C1 segment of cervical spinal cord (tissue), 14 donors: ENCODE data around the gene CORO6.

Experiments
- DNase-seq, 14 donors: peaks; one replicate each; lab custom pipeline; 2025; lab: John Stamatoyannopoulos, UW

Gene CORO6

DNA sequence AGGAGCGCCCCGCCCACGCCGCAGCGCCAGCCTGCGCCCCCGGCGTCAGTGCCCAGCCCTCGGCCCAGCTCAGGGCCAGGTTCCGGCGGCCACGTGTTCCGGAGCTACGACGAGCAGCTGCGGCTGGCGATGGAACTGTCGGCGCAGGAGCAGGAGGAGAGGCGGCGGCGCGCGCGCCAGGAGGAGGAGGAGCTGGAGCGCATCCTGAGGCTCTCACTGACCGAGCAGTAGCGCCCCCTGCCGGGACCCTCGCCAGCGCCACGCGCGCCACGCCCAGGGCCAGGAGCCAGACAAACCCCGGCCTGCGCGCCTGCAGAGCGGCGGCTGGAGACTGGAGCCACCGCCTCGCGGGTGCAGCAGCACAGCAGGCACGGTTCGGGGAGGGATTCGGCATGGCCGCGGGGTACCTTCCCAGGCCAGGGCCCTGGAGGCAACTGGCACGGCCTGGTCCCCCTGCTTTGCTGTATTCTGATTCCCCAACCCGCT is 9.3 kb downstream of the CORO6 start:
- peak in 13 of 14 donors; percentile 51 to 95 (median 82) for DNase-seq

DNA sequence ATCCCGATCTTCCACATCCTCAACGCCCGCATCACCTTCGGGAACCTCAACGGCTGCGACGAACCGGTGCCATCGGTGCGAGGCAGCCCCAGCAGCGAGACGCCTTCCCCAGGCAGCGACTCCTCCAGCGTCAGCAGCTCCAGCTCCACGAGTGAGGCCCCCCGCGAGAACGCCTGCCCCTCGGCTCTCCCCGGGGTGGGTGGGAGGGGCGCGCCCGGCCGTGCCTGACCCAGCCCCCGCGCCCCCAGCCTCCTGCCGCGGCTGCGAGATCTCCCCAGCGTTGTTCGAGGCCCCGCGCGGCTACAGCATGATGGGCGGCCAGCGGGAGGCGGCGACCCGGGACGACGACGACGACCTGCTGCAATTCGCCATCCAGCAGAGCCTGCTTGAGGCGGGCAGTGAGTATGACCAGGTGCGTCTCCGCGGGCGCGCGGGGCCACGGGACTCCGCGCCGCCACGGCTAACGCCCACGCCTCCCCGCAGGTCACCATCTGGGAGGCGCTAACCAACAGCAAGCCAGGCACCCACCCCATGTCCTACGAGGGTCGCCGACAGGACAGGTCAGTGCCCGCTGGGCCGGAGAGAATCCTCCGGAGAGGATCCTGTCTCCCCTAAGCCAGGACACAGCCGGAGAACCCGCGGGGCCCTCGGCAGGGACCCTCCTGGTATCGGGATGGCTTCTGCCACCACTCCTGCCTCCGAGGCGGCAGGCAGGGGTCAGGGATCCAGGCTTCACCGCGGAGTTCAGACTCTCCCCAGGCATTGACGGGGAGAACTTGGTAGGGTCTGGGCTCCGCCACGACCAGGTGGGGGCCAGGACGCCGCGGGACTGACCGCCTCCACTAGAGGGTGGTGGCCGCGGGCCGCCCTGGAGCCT is 10.1 kb downstream of the CORO6 start:
- DNase-seq = no peak

DNA sequence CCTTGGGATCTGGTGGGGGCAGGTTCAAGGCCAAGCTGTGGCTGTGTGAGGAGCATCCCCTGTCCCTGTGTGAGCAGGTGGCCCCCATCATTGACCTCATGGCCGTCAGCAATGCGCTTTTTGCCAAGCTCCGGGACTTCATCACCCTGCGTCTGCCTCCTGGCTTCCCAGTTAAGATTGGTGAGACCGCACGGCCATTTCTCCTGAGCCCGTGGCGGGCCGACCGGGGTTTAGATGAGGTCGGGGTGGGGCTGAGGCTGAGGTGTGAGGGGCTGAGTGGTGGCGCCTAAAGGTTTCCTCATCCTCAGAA is 10.7 kb downstream of the CORO6 start:
- no peak for DNase-seq

DNA sequence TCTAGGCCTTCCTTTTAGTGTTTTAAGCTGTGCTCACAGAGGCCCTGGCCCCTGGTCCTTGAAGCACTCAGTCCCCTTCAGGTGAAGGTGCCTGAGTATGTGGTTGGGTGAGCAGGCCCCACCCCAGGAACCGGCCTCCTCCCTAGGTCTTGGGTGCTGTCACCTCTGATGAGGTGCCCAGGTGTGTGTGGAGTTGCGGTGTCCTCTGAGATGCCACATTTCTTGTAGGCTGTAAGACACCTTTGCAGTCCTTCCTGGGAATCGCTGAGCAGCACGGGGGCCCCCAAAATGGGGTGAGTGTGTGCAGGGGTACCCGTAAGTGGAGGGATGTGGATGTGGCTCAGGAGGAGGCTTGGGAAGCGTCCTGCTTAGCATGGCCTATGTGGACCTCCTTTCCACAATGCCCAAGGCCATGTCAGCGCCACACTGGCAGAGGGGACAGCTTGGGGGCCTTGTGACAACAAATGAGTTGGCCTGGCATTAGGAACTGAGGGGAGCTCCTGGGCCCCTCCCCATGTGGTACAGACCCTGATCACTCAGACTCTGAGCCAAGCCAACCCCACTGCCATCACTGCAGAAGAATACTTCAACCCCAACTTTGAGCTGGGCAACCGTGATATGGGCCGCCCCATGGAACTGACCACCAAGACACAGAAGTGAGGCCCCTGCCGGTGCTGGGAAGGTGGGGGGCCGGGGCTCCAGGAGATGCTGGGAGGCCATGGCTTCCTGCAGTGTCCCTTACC is 11.2 kb downstream of the CORO6 start:
- no peak for DNase-seq

DNA sequence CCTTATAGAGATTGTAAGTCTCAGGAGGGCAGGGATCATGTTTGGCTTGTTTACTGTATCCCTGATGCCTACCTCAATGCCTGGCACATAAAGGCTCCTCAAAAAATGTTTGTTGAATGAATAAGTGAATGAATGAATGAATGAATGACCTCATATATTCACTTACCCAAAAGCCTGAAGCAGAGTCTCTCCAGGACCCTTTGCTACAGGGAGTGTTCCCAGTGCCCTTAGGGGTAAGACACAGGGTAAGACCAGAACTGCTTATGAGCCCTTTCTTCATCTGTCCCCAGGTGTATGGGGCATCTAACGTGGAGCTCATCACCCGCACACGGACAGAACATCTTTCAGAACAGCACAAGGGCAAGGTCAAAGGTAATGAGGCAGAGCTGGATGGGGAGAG is 12.3 kb downstream of the CORO6 start:
- no peak for DNase-seq

DNA sequence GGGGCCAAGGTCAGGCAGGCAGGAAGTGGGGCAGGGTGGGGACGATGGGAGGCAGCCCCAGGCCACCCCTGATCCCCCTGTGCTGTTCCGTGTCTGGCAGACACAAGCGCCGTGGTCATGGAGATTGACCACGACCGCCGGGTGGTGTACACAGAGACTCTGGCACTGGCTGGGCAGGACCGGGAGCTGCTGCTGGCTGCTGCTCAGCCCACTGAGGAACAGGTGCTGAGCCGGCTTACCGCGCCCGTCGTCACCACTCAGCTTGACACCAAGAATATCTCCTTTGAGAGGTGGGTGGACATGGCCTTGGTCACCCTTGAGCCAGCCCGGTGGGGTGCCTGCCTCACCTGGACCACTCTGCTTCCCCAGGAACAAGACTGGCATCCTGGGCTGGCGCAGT is 13.7 kb downstream of the CORO6 start:
- DNase-seq = no peak

DNA sequence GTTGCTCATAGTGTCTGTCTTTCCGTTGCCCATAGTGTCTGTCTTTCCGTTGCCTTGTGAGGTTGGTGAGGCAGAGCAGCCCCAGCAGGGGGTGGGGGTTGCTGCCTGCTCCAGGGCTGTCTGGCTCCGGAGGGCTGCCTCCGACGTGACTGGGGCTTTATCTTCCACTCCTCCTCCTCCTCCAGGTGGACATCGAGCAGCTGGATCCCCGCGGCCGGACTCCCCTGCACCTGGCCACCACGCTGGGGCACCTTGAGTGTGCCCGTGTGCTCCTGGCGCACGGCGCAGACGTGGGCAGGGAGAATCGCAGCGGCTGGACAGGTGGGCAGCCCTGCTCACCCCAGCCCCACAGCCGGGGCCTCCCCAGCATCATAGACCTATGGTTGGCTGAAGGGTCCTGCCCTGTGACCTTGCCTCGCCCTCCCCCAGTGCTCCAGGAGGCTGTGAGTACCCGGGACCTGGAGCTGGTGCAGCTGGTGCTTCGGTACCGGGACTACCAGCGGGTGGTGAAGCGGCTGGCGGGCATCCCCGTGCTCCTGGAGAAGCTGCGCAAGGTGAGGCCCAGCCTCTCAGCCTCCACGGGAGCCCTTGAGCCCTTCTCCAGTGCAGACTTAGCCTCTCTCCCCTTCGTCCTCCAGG is 15.0 kb downstream of the CORO6 start:
- DNase-seq = no peak

DNA sequence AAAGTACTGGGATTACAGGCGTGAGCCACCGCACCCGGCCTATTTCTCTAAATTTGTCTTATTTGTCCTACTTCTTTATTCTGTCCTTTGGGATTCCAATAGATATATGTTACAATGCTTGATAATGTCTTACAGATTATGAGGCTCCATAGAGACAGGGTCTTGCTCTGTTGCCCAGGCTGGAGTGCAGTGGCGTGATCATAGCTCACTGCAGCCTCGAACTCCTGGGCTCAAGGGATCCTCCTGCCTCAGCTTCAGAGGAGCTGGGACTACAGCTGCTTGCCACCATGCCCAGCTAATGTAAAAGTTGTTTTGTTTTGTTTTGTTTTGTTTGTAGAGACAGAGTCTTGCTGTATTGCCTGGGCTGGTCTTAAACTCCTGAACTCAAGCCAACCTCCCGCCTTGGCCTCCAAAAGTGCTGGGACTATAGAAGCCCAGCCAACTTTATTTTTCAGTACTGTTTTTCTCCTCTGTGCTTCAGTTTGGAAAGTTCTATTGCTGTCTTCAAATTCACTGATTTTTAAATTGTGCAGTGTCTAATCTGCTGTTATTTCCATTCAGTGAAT is 19.5 kb downstream of the CORO6 start:
- no peak for DNase-seq

DNA sequence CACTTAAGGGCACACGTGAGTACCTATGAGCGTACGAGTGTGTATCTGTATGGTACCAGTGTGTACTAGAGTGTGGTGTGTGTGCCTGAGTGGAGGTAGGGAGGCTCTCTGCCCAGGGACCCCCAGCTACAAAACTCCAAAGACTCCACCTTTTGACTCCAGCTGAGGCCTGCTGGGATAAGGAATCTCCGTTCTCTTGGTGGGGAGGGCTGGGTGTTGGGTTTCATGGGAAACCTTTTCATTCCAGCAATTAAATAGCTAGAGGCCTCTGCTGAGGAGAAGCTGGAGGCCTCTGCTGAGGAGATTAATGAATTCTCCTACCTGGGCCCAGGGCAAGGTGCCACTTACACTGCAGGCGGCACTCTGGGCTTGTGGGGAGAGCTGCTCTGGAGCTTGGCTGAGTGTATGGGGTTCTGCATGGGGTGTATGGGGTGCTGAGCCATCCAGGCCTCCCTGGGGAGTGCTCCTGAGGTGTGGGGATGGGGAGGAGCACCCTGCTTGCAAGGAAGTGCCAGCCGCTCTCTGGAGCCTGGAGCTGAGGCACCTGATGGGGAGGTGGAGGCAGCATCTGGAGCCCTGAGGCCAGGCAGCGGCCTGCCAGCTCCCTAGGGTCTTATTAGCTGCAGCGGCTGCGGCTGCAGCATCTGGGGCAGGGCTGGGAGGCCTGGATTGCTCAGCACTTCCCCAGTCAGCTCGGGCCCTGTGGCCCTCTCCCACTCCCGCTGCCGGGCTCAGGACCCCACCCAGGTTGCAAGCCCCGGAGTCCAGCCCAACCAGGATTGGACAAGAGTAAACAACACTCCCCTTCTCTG is 25.1 kb downstream of the CORO6 start:
- peak in 1 of 14 donors; percentile 13 for DNase-seq

DNA sequence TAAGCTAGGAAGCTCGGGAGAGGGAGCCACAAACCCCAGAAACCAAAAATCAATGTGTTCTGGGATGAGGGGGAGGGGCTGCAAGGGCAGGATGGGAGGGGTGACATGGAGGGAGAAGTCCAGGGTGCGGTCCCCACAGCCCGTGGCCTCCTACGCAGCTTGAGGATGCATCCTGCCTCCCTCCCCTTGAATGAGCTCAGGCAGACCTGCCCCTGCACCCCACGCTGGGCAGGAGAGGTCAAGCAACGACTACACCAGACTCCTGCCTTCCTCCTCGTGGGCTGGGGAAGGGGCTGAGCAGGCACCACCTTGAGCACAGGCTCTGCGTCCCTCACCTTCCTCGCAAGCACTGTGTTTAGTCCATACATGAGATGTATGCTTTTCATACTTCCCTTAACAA is 25.9 kb downstream of the CORO6 start:
- no peak for DNase-seq

DNA sequence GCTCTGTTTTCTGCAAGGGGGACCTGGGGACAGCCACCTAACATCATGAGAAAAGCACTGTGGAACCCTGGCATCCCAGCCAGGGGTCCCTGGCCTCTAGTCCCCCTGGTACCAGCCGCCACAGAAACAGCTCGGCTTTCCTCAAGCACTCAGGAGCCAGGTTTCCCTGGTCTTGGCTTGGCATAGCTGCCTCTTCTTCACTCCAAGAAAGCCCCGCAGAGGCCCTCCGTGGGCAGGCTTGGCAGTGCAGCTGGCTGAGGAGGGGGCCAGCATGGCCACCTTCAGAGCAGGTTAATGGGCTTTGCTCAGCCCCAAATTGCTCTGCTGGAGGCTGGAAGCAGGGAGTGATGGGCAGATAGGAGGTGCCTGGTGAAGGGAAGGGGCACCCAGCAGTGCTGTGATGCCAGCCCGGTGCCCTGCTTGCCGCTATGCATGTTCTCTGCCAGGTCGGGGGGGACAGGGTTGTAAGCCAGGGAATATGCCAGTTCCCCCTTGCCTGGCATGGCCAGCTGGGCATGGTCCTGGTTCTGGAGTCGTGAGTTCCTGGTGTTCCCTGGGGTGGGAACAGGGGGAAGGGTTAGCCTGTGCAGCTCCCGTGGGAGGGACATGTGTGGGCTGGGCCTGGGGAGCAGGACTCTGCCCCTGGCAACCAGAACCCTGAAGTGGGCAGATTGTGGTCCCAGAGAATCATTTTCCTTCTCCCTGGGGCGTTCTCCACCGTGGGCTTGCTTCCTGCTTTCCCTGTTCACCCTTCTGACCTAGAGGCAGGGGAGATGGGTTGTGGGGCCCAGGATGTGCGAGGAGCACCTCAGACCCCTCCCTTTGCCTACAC is 26.6 kb downstream of the CORO6 start:
- peak in 1 of 14 donors; percentile 32 for DNase-seq

DNA sequence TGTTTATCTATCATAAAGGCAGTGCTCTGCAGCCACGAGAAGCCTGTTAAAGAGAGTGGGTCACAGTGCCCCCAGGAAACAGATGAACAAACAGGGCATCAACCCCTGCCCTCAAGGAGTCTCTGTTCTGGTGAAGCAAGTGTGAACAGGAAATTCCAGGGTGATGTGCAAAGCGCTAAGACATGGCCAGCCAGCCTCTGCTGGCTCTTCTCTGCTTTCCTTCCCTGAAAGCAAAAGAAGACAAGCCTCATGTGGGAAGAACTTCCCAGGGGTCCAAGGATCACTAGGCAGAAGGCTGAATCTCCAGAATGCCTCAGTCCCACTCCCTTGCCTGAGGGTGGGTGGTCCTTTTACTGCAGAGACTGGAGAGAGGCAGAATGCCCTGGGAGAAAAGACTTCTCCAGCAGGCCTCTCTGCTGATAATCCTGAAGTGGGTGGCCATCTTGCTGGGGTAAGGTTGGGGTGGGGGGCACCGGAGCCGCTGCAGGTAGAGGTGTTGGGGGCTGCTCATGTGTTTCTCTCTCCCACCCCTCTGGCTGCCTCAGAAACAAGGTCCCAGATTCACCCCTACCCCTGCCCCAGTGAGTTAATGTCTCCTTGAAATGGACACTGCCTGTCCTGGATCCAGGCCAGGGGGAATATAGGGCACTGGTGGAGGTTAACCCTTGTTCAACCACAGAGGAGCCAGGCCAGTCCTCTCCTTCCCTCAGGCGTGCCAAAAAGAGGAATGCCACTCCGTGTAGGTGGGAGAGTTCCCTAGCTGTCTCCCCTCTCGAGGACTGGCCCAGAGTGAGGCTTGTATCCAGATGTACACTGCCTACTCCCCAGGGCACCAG is 27.4 kb downstream of the CORO6 start:
- DNase-seq = peak in 1 of 14 donors; percentile 37

DNA sequence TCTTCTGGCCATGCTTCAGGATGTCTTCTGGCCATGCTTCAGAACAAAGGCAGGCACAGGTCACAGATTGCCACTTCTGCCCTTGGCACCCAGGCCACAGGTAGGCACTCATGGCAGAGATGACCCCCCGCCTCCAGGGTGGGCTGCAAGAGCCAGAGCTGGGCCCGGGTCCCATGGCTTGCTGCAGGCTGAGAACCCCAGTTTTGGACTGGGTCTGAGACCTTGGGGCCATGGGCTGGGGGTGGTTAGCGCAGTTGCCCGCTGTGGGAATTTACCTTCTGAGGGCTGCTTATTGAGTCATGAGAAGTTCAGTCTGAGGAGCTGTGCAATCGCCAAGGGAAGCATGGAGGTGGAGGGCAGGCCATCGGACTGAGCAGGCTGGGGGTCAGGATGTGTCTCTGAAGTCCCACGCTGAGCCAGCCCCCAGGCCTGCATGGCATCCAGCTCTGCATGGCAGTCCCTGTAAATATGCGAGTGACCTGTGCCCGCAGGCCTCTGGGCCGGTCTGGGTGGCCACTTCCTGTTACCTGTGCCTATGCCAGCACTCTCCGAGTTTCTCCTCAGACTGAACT is 28.1 kb downstream of the CORO6 start:
- no peak for DNase-seq

DNA sequence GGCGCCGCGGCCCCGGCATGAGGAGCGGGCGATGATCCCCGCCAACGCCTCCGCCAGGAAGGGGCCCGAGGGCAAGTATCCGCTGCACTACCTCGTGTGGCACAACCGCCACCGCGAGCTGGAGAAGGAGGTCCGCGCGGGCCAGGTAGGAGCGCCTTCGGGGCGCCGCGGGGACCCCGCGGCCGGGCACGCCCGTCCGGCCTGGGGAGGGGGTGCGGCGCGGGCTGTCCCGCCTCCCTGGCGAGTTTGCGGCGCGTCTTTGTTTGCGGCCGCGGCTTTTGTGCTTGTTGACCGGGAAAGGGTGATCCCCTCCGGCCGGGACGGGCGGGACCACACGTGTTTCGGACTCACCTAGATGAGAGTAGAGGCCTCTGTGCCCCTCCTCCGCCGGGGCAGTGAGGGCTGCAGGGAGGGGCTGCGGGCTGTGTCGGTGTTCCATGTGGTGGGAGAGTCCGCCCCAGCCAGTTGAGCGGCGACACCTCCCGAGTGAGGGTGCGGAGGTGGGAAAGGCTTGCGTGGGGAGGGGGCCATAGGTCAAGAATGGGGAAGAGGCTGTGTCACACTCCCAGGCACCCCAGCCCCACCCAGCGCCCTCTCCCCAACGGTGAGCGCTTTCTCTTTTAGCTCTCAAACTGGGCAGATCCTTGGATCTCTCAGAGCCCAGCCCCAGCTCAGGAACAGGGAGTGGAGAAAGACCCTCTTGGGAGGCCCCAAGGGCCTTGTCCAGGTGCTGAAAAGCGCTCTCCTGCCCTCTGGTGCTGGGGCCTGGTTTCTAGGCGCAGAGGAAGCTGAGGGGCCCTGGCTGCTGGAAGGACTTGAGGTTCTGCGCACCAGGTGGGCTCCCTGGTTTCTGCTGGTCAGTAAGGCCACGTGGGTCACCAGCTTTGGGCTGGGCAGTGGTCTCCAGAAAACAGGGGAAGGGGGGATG is 28.9 kb downstream of the CORO6 start:
- DNase-seq = peak in 1 of 14 donors; percentile 26

DNA sequence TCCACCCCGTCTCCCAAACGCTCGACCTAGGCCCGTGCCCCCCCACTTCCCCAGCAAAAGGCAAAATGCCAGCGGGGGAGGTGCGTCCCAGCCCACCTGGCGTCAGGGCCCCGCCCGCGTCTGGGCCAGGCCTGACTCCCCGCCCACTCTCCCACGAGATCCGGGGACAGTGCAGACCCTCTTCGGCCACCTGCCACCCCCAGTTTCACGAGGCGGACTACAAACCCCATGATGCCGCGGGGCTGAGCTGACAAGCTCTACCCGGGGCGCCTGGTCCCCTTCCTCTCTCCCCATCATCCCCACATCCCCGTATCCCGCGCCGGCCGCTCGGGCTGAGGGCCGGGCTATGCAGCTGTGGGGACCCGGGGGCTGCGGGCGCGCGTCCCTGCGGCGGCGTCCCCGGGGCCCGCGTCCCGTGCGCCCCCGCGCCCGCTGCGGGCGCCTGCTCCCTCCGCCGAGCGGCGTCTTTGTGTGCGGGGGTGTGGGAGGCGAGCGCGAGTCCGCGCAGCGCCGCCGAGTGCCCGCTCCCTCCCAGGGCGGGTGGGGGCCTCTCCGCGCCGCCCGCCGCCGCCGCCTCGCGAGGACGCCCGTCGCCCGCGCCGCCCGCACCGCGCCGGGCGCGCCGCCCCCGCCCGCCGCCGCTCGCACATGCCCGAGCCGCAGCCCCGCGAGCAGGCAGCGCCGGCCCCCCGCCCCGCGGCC is 29.7 kb downstream of the CORO6 start, which contains the start of gene ANKRD13B:
Gene ANKRD13B, plus strand, starts transcription at position 283 of the 702 bp plus-strand sequence. CDS start 490 bp downstream, outside the sequence.
- peak in 11 of 14 donors; percentile 35 to 83 (median 61) for DNase-seq

DNA sequence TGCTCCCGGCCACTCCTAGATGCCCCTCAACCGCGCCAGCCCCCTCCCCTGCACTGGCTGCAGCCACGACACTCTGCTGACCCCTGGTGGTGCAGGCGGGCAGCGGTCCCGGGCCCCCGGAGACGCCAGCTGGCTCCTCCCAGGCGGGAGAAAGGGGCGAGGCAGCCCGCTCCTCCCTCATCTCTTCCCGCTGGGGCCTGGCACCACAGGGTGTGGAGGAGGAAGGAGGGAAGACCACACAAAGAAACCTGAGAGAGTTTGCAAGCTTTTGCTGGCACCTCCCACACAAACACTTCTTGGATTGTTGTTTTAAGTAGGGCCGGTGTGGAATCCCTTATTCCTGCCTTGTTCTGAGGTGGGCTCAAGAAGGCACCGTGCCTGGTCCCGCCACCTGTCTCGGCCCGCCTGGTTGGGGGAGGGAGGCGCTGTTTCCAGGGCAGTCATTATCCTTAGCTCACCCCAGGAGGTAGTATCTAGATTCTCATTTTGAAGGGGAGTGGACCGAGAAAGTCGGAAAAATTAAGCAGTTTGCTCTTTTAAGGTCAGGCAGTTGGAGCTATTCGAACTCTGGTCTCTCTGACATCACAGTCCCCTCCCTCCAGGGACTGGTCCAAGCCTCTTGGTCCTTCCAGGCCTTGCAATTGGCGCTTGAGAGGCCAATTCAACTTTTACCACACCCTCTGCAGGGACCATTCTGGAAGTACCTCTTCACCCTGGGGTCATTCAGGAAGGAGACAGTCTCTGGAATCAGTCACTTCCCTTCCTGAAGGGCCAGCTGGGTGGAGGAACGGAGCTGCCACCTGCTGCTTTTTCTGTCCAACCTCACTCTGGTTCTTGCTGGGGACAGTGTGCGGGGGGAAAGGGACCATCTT is 30.7 kb downstream of the CORO6 start:
- peak in 13 of 14 donors; percentile 53 to 91 (median 84) for DNase-seq
